Stimulated activated CD8-positive, alpha-beta memory T cell treated with anti-CD3 and anti-CD28 coated beads, Interleukin-12 subunit alpha, Interleukin-12 subunit beta, amount 100 ng/mL, for 24 hours (primary cell): Measurements from ENCODE around the gene FILIP1L.
"Not testable (repeated sequence)": the region's sequence is repeated elsewhere in the genome, so short reads cannot be mapped to it uniquely, and the experiment has no call there.

ENCODE experiments used
- DNase-seq: peaks from one replicate; pipeline ENCODE4 v3.0.0-alpha.2; 2020; ENCODE audit errors: extremely low read depth

Gene FILIP1L

DNA sequence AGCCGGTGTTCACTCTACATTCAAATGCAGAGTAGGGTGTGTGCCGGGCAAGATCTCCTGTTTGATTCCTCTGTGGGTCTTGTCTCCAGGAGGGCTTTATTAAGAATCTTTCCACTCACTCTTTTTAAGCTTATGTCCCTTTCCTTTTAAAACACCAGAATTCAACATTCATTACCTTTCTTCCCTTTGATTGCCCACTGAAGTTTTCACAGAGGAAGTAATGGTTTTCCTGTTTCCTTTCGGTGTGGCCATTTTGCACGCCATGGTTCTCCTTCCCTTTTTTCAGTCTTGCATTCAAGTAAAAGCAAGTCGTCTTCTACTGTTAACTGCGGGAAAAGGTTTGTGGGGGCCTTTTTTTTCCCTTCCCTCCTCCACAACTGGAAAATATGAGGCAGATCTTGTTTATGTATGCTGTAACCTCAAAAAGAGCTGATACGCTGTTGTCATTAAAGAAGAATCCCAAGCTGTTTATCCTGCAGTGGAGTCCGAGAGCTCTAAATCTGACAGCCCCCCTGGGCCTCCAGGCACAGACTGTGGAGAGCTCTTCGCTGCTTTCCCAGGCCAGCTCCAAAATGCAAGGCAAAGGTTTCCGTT is 40.5 kb downstream of the FILIP1L start:
- DNase-seq, result no peak

DNA sequence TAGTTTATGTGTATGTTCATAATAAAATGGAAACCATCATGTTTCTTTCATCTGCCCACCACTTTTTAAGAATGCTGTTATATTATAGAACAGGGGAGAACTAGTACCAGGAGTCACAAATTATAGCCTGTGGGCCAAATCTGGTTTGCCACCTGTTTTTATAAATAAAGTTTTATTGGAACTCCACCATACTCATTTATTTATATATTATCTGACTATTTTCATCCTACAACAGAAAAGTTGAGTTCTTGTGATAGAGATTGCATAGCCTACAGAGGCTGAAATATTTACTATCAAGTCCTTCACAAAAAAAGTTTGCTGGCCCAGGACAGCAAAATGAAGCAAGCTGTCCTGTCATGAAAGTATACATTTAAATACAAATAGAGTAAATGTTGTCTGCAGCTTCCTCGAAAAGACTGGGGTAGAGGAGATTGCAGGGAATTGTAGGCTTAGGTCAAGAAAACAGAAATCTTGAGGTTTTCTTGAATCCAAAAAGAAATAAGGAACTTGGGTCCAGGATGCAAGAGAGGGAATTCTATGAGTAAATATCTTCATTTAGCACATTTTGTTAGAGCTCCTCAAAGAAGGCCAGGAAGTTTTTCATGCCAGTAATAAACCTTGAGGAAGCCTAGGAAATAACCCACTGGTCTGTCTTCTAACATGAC is 41.1 kb downstream of the FILIP1L start:
- no peak for DNase-seq

DNA sequence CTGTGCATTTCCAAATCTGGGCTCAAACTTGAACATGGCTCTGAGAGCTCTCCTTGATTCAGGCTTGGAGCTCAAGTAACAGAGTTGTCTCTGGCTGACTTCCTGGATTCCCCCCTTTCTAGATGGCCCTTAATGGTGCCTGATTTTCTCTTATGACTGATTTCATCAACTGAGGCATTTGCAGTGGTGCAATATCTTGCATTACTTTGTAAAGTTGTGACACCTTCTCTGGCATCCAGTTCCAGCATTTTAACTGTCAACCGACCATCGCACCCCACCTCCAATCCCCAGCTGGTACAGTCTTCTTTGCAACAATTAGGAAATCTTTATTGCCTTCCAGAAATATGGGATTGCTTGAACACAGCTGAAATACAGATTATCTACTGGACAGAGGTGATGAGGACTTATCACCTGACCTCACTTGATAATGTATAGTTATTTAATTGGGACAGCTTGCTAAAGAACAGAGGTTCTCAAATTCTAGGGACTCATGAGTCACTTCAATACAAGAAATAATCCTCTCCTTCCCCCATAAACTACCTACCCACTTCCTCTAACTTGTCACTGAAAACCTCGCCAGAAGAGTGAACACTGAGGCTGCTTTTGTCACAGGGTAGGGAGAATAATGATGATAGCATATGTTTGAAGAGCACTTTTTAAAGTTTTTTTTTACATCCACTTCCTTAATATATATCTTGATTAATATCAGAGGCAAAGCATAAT is 41.8 kb downstream of the FILIP1L start:
- DNase-seq, result no peak

DNA sequence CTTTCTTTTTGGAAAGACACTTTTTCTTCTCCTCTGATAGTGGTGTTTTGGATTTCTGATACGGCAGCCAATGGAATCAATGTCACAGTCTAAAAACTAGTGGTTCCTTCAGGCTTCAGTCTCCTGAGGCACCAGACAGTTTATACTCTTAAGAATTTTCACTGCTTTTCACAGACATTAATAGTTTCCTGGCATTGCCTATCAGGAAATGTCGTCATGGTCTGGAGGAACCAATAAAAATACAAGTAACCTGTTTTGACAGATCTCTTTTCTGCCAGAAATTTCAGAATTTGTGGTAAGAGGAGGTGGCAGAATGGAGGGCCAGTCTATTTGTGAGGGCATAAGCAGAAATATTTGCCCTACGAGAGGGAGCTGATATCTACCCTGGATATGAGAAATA is 44.8 kb downstream of the FILIP1L start:
- no peak for DNase-seq

DNA sequence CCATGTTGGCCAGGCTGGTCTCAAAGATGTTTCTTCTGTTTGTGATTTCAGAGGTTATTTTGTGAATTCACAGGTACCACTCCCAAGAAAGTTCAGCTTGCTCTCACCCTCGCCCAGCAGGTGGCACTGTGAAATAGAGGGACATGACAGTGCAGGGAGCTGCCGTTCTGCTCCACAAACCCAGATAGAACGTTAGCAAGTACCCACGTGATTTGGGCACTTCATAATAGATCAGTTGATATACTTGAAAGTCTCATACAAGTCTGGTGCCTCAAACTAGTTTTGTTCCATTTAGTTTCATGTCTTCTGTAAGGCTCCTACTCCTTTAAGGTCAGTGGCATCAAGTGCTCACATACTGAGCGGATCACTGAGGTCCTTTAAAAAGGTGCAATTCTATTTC is 45.5 kb downstream of the FILIP1L start:
- peak; percentile 51 for DNase-seq

DNA sequence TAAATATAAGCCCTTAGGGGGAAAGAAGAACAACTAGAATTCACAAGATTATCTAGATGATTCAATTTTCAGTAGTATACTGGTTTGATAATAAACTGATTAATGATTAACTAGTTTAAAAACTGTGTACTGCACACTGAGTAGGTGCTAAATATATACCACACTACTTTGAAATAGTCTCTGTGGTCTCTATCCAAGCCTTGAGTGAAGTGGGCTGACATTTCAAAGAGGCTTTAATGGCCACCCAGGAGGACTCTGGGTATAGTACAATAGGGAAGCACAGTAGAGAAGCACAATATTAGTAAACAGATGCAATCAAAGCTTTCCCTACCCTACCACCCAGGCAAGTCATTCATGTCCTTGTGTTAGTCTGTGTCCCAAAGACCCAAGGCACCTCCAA is 46.7 kb downstream of the FILIP1L start:
- DNase-seq, result no peak

DNA sequence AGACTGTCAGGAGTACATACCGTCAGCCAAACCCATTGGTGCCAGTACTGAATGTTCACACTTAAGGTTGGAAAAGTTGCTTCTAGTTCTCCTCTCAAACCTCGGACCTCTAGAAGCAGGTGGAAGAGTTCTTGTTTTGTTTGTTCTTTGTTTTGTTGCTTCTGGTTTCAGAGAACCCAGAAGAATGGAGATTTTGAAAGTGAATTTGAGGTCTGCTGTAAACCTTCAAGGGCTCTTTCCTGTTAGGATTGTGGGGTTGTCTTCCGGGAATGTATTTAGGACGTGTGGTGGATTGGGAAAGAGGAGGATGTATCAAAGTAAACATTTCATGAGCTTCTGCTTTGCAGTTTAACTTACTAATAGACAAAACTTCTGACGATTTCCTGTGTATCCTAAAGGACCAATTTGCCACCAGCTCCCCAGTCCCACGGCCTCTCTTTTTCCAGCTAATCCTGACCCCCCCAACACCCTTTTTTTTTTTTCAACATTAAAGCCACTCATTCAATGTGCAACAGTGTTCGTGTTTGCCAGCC is 50.3 kb downstream of the FILIP1L start:
- DNase-seq, result no peak

DNA sequence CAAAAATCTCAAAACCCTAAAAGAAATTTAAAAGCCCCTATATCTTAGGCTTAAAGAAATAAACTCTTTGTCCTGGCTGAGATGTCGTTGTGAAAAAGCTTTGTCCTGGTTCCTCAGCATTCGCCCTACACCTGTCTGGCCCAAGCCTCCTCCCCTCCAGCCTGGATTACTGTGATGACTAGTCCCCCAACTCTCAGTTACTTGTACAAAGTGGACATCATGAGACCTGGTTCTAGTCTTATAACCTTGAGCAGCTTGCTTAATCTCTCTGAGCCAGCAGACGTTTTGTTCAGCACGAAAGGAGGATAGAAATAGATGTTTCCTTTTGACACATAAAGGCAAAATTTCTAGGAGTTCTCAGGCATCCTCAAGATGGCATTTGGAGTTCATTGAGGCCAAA is 51.6 kb downstream of the FILIP1L start:
- DNase-seq, result no peak

DNA sequence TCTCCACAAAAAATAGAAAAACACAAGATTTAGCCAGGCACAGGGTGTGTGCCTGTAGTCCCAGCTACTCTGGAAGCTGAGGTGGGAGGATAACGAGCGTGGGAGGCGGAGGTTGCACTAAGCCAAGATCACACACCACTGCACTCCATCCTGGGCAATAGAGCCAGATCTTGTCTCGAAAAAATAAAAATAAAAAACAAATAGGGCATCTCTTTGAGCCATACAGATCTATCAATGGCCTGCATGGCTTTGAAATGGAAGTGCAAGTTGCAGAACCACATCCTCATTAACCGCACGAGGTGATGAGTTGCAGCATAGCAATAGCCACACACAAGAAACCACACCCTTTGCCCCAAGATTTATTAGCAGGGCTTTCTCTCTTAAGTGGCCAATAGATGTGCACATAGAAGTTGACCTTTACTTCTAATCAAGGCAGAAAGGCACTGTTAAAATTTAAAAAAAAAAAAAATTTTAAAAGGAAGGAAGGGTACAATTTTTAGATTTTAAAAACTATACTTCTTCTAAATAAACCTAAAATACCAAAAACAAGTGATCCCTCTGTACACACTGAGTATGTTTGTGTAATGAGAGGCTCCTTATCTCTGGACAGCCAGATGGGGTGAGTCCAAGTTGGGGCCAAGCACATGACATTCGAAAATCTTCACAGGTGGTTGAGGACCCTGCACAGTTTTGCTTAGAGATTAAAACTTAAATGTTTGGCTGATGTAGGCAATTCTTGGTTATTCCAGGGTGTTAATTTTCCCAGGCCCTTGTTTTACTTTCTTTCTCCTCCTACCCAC is 53.4 kb downstream of the FILIP1L start:
- no peak for DNase-seq

DNA sequence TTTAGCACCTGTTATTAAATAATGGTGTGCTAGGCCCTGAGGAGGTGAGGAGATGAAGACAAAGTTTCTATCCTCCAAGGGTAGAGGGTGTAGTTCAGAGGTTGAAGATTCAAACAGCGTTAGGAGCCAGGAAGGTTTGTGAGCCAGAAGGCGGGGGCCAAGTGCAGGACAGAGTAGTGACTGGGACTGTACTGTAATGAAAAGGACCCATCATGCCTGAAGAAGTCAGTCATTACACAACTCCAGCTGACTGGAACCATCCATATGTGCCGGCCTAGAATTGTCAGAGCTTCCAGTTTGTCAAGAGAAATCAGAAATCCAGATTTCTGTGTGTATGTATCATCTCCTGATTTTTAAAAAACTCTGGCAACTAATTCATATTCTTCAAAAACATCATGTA is 54.8 kb downstream of the FILIP1L start:
- DNase-seq, result no peak

DNA sequence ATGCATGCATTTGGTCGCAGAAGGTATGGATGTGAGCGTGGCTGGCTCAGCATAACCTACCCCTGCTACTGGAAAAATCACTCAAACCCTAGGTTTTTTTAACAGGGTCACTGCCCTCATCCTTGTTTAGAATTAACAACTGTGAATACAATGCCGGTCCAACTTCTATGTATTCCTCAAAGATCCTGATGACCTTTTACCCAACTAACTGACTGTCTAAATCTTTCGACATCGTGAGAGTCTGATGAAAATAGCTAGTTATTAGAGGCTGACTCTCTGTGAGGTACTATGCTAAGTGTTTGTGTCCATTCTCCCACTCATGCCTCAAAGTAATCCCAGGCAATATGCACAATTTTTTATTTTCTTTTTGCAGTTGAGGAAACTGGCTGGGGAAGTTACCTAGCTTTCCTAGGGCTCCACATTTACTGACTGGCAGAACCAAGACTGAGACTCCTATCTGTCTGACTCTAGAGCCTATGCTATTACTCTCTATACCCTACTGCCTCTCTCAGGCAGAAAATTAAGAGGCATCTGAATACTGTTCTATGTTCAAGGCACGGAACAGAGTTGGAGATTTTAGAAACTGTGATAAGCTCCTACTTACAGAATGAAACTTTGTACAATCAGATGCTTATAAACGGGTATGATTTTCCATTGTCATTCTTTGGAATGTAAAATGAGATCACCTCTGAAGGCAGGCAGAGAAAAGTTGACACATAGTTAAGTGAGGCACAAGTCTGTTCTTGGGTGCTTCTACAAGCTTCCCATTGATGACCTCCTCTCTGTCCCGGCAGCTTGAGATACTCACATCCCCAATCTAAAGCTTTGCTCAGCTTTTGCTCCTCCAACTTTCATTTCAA is 56.4 kb downstream of the FILIP1L start:
- DNase-seq, result no peak

DNA sequence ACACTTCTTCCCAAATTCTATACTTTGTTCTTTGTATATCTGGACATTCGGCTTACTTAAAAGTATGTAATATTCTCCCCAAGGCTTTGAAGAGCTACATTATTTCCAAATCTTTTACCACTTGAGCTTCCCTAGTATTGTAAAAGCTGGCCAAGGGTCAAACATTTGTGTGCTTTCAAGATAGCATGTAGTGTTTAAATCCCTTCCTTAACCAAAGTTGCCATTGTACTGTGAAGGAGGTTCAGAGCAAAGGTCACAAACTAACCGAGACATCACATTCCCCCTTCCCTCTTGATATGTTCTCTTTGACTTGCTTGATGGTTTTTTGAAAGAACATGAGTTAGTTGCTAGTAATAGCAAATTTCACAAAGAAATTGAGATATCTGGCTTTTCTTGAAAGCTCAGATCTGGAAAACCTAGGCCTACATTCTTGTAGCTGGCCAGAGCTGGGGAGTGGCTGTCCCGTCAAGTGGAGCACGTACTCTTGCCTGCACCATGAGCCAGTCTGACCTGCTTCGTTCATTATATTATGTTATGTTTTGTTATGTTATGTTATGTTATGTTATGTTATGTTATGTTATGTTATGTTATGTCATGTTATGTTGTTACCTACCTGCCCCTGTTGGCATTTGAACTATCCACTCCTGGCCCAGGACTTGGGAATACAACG is 60.2 kb downstream of the FILIP1L start:
- no peak for DNase-seq

DNA sequence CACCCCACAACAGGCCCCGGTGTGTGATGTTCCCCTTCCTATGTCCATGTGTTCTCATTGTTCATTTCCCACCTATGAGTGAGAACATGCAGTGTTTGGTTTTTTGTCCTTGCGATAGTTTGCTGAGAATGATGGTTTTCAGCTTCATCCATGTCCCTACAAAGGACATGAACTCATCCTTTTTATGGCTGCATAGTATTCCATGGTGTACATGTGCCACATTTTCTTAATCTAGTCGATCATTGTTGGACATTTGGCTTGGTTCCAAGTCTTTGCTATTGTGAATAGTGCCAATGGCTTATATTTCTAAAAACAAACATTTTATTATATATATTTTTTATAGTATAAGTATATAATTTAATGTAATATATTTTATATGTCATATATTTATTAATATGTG is 62.8 kb downstream of the FILIP1L start:
- DNase-seq, result not testable (repeated sequence)

DNA sequence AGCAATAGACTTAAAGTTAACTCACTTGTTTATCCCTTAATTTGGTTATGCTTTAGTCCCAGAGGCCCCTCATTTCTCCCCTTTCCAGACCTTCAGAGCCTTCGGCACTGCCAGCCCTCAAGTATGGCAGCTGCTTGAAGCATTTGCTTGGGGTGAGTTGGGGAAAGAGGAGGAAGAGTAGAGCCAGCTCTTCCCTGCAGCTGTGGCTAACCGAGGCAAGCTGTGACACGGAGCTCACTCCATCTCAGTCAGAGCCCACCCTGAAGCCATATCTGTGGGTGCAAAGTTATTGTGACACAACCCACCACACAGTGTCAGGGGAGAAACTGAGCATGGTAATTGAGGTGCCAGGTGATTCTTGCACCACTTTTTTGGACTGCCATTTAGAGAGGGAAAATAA is 66.1 kb downstream of the FILIP1L start:
- no peak for DNase-seq

DNA sequence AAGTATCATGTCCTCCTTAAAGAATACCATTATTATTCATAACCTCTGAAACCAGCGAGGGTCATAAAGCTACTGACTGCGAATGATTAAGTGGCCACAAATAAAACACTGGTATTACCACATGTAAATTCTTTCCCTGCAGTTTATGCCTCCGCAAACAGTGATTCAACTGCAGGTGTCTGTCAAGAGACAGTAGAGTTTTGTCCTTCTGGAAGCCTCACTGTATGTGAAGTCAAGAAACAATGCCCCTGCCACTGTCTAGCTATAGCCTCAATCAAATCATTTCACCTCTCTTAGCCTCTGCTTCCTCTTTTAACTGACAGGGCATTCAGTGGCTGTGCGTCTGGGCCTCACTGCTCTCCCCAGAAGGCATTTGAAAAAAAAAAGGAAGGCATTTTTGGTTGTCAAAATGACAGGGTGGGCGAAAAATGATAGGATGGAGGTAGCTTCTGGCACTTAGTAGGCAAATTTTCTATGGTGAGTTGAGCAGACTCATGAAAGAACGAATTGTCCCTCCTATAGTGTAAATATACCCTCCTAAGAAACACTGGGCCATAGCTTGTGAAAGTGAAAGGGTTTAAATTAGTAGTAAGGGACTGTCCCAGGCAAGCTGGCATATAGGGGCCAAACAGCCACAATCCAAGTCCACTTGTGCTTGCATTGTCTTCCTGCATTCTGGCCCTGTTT is 66.7 kb downstream of the FILIP1L start:
- DNase-seq, result no peak

DNA sequence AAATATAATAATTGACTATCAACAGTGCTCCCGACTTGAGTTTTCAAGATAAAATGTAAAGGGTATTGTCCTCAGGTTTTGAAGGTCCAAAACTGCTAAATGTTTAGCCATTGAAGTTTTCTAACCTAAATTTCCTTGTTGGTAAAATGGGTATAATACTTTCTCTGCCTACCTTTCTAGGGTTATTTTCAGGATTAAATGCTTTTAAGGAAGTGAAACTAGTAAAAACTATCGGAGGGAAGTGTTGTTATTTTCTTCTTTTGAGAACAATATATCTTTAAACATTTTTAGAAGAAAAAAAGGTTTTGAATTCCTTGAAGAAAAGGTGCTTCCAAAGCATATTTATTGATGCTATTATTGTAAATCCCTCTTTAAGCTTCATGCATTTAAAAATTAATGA is 67.3 kb downstream of the FILIP1L start:
- no peak for DNase-seq

DNA sequence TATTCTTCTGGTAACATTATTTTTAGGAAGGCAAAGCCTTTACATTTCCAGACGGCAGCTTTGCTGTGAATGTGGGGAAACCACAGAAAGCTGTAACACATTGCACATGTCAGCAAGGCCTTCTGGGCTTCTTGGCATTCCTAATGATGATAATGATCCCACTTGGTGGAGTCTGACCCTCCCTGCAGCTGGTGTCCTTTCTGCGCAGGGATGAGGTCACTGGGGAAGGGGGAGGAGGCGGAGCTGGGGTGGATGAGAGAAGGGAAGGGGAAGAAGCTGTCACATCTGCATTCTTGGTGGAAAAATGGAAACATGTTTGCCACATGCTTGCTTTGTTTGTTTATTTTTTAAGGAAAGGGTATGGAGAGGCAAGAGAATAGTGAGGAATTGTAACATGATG is 68.6 kb downstream of the FILIP1L start:
- DNase-seq, result no peak

DNA sequence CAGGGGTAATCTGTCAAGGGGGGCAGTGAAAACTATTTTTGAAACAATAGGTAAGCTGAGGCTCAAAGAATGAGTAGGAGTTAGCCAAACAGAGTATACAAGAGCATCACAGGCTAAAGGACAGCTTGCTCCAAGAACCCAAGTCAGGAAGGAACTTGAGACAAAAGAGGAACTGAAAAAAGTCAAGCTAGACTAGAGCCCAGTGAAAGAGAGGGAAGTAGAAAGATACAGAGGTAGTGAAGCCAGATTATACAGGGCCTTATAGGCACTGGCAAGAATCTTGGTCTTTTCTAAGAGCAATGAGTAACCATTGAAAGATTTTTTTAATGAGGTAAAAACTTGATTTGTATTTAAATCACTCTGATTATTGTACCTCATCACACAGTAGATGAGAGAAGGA is 69.9 kb downstream of the FILIP1L start:
- DNase-seq, result no peak

DNA sequence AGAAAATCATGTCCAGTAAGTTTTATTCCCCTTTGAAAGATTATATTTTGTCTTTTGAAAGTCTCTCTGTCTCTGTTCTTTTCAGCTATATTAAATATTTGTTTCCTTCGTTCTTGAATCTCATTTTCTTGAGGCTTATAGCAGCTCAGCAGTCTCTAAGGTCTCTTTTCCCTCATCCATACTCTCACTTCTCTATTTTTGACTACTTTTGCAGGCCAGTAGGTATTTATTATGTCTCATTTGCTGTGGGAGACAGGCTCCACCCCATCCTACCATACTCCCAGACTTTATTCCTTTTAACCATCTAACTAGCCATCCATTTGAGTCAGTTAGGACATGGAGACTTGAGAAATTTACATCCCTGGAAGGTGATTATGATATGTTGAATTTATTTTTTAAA is 71.0 kb downstream of the FILIP1L start:
- DNase-seq, result no peak
